HEK293T (cell line): ENCODE measurements around the gene M1AP.

Source experiments
- BHLHE40 ChIP-seq: fragments of 450-650 bp; IDR thresholded peaks from 2 replicates; pipeline ENCODE4 v1.6.1; 2016; ENCODE audit warnings: mild to moderate bottlenecking, moderate library complexity, borderline replicate concordance
- ELF4 ChIP-seq: fragments of 450-650 bp; IDR thresholded peaks from 2 replicates; pipeline ENCODE4 v1.6.1; 2017; ENCODE audit warnings: antibody characterized with exemption
- FOXA1 ChIP-seq: fragments of 450-650 bp; IDR thresholded peaks from 2 replicates; pipeline ENCODE4 v1.6.1; 2016; ENCODE audit warnings: mild to moderate bottlenecking
- FOXK2 ChIP-seq: fragments of 450-650 bp; IDR thresholded peaks from 2 replicates; pipeline ENCODE4 v1.6.1; 2016; ENCODE audit warnings: mild to moderate bottlenecking
- FOXM1 ChIP-seq: fragments of 450-650 bp; IDR thresholded peaks from 2 replicates; pipeline ENCODE4 v1.6.1; 2017; ENCODE audit warnings: mild to moderate bottlenecking, borderline replicate concordance
- HDGF ChIP-seq: fragments of 450-650 bp; IDR thresholded peaks from 2 replicates; pipeline ENCODE4 v1.6.1; 2017; ENCODE audit warnings: antibody characterized with exemption, borderline replicate concordance
- LEF1 ChIP-seq: fragments of 450-650 bp; IDR thresholded peaks from 2 replicates; pipeline ENCODE4 v1.6.1; 2017; ENCODE audit warnings: mild to moderate bottlenecking, borderline replicate concordance
- NFRKB ChIP-seq: fragments of 450-650 bp; IDR thresholded peaks from 2 replicates; pipeline ENCODE4 v1.6.1; 2016; ENCODE audit warnings: mild to moderate bottlenecking, moderate library complexity
- SP1 ChIP-seq: fragments of 450-650 bp; IDR thresholded peaks from 2 replicates; pipeline ENCODE4 v1.6.1; 2017
- SUZ12 ChIP-seq: fragments of 450-650 bp; IDR thresholded peaks from 2 replicates; pipeline ENCODE4 v1.6.1; 2016; ENCODE audit warnings: mild to moderate bottlenecking
- TARDBP ChIP-seq: fragments of 450-650 bp; IDR thresholded peaks from 2 replicates; pipeline ENCODE4 v1.6.1; 2016
- TF ChIP-seq, protein P1 (sequence below): fragments of 450-650 bp; IDR thresholded peaks from 2 replicates; pipeline ENCODE4 v1.6.1; 2016

DNA sequence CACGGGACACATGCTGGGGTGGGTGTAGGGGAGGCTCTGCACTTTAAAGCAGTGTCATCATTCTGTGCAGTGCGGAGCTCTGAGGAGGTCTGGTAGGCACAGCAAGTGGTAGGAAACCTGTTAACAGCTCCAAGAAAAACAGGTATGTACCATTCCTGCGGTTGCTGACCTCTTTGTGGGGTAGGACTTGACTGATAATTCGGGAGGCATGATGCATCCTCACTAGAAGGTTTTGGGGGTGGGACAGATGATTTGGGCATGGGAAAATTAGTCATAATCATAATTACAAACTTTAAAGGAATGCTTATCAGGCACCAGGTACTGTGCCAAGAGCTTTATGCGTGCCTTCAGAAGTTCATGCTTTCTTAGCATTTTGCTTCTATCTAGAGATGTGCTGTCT is 83.9 kb downstream of the M1AP start:
- TF ChIP-seq FOXA1 (no peak), BHLHE40 (no peak), SP1 (no peak), TARDBP (no peak), FOXK2 (no peak), SUZ12 (no peak), FOXM1 (no peak), LEF1 (no peak), ELF4 (no peak), HDGF (no peak), NFRKB (no peak)
- TF ChIP-seq, protein P1, sequence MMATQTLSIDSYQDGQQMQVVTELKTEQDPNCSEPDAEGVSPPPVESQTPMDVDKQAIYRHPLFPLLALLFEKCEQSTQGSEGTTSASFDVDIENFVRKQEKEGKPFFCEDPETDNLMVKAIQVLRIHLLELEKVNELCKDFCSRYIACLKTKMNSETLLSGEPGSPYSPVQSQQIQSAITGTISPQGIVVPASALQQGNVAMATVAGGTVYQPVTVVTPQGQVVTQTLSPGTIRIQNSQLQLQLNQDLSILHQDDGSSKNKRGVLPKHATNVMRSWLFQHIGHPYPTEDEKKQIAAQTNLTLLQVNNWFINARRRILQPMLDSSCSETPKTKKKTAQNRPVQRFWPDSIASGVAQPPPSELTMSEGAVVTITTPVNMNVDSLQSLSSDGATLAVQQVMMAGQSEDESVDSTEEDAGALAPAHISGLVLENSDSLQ: no peak
